Testis (tissue), 2 donors: ENCODE measurements around the gene CCDC178.

ENCODE experiments used
- CTCF ChIP-seq, 3 experiments: fragments of 450-650 bp in 2 of 3; fragments of 200-600 bp in 1 of 3; sonication (generic) in 1 of 3; IDR thresholded peaks; one replicate each; pipeline ENCODE4 v1.5.1; 2016 to 2019; ENCODE audit warnings: antibody characterized with exemption in 3 of 3, mild to moderate bottlenecking in 2 of 3, moderate library complexity in 1 of 3
- POLR2A ChIP-seq: fragments of 450-650 bp; IDR thresholded peaks from one replicate; pipeline ENCODE4 v1.6.1; 2017; ENCODE audit warnings: antibody characterized with exemption, mild to moderate bottlenecking, moderate library complexity

GRCh38 chr18:33326975-33327374 is 113.5 kb downstream of the CCDC178 start:
- TF ChIP-seq CTCF (IDR thresholded peaks at IDR 0.05) = no peak
- no peak for TF ChIP-seq POLR2A
